GM23338 (cell line): ENCODE data around the gene ZBTB42.

Experiments used
- CREB1 ChIP-seq: fragments of 250-450 bp; sonication (Bioruptor Pico); IDR thresholded peaks from 2 replicates; pipeline ENCODE4 v1.5.0; 2020; ENCODE audit warnings: low read depth, mild to moderate bottlenecking, moderate library complexity
- EZH2 ChIP-seq: fragments of 200-600 bp; sonication (generic); IDR thresholded peaks from one replicate; pipeline ENCODE4 v1.8.0; 2017; ENCODE audit warnings: antibody characterized with exemption, mild to moderate bottlenecking, low read depth; ENCODE audit not compliant: unreplicated experiment
- EZH2phosphoT487 ChIP-seq: fragments of 200-600 bp; sonication (generic); IDR thresholded peaks from one replicate; pipeline ENCODE4 v1.8.1; 2018; ENCODE audit warnings: antibody characterized with exemption; ENCODE audit not compliant: unreplicated experiment
- JUNB ChIP-seq: IDR thresholded peaks from one replicate; pipeline ENCODE4 v1.6.1; 2016; ENCODE audit warnings: antibody characterized with exemption; ENCODE audit not compliant: unreplicated experiment
- NANOG ChIP-seq: IDR thresholded peaks from 2 replicates; pipeline ENCODE4 v1.6.1; 2016; ENCODE audit warnings: antibody characterized with exemption, borderline replicate concordance
- POLR2AphosphoS5 ChIP-seq: IDR thresholded peaks from 2 replicates; pipeline ENCODE4 v1.6.1; 2016; ENCODE audit warnings: antibody characterized with exemption, low read depth
- STAT1 ChIP-seq: IDR thresholded peaks from one replicate; pipeline ENCODE4 v1.6.1; 2016; ENCODE audit warnings: antibody characterized with exemption; ENCODE audit not compliant: unreplicated experiment
- TF ChIP-seq, protein P1 (sequence below), 2 experiments: fragments of 200-600 bp in 1 of 2; sonication (generic) in 1 of 2; conservative IDR thresholded peaks; 2 replicates each; pipeline versions ENCODE4 v1.5.1 to v1.6.1; 2016 to 2017; ENCODE audit warnings: antibody characterized with exemption in 2 of 2, low read depth in 2 of 2, mild to moderate bottlenecking in 2 of 2, moderate library complexity in 1 of 2
- TF ChIP-seq, protein P2 (sequence below): IDR thresholded peaks from one replicate; pipeline ENCODE4 v1.6.1; 2018; ENCODE audit warnings: antibody characterized with exemption; ENCODE audit not compliant: unreplicated experiment
- TF ChIP-seq, protein P3 (sequence below): IDR thresholded peaks from 2 replicates; pipeline ENCODE4 v1.6.1; 2016; ENCODE audit warnings: antibody characterized with exemption

DNA sequence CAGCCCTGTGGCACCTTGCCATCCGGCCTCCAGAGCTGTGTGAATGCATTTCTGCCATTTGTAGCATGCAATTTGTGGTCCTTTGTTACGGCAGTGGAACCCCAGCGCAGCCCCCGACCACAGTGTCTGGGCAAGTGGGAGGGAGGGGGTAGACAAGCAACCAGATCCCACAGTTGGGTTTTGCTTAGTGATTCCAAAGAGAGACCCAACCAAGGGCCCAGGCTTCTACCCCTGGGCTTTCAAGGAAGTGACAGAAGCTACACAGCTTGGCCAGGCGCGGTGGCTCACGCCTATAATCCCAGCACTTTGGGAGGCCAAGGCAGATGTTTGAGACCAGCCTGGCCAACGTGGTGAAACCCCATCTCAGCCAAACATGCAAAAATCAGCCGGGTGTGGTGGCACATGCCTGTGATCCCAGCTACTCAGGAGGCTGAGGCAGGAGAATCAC lies 17.8 kb downstream of the ZBTB42 start:
- TF ChIP-seq, protein P1, sequence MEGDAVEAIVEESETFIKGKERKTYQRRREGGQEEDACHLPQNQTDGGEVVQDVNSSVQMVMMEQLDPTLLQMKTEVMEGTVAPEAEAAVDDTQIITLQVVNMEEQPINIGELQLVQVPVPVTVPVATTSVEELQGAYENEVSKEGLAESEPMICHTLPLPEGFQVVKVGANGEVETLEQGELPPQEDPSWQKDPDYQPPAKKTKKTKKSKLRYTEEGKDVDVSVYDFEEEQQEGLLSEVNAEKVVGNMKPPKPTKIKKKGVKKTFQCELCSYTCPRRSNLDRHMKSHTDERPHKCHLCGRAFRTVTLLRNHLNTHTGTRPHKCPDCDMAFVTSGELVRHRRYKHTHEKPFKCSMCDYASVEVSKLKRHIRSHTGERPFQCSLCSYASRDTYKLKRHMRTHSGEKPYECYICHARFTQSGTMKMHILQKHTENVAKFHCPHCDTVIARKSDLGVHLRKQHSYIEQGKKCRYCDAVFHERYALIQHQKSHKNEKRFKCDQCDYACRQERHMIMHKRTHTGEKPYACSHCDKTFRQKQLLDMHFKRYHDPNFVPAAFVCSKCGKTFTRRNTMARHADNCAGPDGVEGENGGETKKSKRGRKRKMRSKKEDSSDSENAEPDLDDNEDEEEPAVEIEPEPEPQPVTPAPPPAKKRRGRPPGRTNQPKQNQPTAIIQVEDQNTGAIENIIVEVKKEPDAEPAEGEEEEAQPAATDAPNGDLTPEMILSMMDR (conservative IDR thresholded peaks at IDR 0.05; ENCODE audit: low read depth in 2 of 2), result no peak
- TF ChIP-seq EZH2, result no peak
- TF ChIP-seq, protein P2, sequence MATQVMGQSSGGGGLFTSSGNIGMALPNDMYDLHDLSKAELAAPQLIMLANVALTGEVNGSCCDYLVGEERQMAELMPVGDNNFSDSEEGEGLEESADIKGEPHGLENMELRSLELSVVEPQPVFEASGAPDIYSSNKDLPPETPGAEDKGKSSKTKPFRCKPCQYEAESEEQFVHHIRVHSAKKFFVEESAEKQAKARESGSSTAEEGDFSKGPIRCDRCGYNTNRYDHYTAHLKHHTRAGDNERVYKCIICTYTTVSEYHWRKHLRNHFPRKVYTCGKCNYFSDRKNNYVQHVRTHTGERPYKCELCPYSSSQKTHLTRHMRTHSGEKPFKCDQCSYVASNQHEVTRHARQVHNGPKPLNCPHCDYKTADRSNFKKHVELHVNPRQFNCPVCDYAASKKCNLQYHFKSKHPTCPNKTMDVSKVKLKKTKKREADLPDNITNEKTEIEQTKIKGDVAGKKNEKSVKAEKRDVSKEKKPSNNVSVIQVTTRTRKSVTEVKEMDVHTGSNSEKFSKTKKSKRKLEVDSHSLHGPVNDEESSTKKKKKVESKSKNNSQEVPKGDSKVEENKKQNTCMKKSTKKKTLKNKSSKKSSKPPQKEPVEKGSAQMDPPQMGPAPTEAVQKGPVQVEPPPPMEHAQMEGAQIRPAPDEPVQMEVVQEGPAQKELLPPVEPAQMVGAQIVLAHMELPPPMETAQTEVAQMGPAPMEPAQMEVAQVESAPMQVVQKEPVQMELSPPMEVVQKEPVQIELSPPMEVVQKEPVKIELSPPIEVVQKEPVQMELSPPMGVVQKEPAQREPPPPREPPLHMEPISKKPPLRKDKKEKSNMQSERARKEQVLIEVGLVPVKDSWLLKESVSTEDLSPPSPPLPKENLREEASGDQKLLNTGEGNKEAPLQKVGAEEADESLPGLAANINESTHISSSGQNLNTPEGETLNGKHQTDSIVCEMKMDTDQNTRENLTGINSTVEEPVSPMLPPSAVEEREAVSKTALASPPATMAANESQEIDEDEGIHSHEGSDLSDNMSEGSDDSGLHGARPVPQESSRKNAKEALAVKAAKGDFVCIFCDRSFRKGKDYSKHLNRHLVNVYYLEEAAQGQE, result no peak
- no peak for TF ChIP-seq POLR2AphosphoS5
- TF ChIP-seq CREB1 (CRISPR knock-in tag), result no peak
- TF ChIP-seq JUNB, result no peak
- TF ChIP-seq EZH2phosphoT487, result no peak
- TF ChIP-seq, protein P3, sequence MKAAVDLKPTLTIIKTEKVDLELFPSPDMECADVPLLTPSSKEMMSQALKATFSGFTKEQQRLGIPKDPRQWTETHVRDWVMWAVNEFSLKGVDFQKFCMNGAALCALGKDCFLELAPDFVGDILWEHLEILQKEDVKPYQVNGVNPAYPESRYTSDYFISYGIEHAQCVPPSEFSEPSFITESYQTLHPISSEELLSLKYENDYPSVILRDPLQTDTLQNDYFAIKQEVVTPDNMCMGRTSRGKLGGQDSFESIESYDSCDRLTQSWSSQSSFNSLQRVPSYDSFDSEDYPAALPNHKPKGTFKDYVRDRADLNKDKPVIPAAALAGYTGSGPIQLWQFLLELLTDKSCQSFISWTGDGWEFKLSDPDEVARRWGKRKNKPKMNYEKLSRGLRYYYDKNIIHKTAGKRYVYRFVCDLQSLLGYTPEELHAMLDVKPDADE, result no peak
- TF ChIP-seq STAT1, result no peak
- TF ChIP-seq NANOG, result no peak
